HG02623 (cell line): ENCODE data around the gene SYTL4.

Experiments
- ATAC-seq: cut with Tn5 transposase; IDR thresholded peaks from one replicate; pipeline ENCODE4 v1.9.1; 2021; ENCODE audit warnings: moderate library complexity; ENCODE audit not compliant: unreplicated experiment

Gene SYTL4

DNA sequence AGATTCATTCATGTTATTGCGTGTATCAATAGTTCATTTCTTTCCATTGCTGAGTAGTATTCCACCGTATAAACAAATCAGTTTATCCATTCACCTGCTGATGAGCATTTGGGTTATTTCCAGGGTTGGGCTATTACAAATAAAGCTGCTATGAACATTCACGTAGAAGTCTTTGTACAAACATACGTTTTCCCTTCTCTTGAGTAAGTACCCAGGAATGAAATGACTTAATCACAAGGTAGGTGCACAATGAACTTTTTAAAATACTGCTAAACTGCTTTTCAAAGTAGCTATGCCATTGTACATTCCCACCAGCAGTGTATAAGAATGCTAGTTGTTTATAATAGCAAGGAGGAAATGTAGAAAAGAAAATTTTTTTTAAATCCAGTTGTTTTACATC is 35.9 kb downstream of the SYTL4 start:
- ATAC-seq: no peak

DNA sequence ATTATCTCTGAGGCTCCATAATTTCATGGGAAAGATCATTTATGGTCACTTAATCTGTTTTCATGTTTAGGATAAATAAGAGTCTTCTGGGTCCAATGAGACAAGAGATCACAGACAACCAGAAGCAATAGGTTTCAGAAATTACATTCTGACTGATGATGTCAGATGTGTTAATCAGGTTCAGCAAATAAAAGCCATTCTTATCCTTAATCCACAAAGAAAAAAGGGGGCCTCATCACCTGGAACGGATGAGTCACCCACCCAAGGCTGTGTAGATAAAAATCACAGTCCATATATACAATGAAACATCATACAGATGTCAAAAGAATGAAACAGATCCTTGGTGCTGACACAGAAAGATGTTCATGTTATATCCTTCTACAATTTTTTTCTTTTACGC is 36.6 kb downstream of the SYTL4 start:
- no peak for ATAC-seq

DNA sequence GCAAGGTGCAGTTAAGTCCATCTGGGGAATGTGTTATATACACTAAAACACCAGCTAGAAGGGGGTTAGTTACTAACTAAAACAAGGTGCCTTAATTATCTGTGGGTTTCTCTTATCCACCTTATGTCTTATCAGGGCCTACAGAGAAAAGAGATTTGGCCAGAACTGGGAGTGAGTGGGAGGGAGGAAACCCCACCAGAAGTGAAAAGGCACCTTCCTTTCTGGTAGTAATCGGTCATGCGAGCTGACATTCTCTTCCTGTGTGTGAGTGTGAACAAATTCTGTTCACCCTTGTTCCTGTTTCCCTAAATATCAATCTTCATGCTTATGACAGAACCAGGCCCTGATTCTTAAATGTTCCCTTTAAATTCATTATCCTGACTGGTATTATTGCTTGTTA is 44.4 kb downstream of the SYTL4 start:
- ATAC-seq: peak; percentile 82

DNA sequence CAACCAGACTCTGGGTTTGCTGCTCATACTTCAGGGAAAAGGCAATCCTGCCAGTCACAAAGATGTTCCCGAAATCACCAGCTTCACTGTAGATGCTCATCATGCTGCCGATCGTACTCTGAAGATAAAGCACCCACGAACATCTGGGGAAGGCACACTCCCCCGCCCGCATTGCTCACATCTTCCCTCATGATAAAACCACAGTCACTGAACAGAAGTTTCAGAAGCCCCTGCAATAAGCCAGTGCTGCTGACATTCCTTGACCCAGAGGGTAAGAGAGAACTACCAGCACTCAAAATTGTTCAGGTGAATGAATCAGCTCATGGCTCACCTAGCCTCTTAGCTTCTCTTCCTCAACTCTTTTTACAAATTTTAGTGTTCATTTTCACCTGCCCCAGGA is 44.8 kb downstream of the SYTL4 start:
- ATAC-seq: peak; percentile 41

DNA sequence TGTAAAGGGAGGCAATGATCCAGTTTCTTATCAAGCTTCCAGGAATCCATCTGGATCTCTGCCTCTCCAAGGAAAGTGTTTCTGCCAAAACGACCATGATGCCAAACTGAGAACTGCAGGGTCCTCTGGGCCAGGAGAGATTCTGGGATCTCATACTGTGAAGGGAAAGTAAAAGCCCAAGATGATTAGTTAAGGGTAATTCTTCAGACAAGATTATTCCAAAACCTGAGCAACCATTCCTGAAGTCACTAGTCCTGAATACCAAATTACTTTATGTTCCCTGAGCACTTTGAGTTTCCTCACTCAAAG is 46.0 kb downstream of the SYTL4 start:
- no peak for ATAC-seq

DNA sequence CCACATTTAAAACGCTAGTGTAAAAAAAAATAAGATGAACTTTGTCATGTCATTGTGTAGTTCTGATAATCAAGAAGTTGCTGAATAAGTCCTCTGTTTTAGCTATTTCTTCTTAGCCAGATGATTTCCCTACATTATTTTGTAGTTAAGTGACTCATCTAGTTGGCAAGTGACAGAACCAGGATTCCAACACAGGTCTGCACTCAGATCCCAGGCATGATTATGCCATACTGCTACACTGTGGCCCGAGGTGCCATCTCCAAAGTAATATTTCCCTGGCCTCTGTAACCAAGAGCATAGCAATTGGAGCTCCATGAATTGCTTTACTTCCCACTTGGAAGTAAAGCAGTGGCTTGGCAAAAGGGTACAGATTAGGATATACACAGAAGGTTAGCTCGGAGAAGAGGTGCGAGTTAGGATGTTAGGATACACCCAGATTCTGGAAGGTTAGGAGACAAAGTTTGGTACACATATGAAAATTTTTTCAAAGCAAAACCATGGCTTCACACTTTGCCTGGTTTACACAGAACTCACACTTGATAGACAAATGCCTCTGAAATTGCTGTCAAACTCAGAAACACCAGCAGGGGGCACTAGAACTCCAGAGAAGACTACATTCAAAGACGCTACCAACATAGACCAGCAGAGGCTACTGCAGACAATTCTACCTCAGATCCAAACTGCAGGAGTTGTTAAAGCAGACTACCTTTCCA is 46.5 kb downstream of the SYTL4 start:
- ATAC-seq: peak; percentile 55

DNA sequence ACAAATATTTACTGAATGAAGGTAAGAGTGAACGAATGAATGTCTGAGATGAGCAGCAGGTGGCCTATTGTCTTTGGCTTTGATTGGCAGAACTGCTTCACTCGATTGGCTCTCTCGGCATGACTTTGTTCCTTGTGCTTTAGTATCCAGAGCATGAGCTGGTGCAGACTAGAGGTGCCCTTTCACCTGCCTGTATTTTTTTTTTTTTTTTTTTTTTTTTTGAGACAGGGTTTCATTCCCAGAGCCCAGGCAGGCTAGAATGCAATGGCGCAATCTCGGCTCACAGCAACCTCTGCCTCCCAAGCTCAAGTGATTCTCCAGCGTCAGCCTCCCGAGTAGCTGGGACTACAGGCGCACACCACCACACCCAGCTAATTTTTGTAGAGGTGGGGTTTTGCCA is 49.0 kb downstream of the SYTL4 start:
- ATAC-seq: no peak

DNA sequence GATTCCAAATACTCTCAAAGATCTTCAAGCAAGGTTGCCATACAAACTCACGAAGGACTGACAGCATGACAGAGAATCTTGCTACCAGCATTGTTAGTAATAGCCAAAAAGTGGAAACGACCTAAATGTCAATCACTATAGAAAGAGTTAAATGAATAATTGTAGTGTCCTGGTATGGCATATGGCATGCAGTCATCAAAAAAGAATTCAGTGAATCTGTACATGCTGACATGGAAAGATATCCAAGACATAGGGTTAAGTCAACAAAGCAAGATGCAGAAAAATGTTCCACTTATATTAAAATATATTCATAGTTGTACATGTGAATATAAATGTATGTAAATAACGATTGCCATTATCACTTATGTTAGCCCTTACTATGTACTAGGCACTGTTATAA is 50.3 kb downstream of the SYTL4 start:
- ATAC-seq: no peak

DNA sequence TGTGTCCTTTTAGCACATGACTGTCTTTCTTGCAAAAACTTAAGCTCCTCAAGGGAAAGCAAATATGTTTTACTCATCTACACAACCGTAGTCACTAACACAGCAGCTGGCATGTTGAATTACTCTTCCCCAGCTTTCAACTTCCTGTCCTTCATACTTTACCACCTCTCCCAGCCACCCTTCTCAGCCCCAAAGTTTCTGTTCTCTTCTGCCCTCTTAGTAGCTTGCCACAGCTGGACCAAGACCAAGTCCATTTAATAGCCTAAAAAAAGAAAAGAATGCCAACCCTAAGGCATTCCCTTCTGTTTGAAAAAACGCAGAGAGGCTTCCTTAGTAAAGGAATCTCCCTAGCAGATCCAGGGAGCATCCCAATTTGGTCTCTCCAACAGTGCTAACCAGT is 51.2 kb downstream of the SYTL4 start:
- no peak for ATAC-seq

DNA sequence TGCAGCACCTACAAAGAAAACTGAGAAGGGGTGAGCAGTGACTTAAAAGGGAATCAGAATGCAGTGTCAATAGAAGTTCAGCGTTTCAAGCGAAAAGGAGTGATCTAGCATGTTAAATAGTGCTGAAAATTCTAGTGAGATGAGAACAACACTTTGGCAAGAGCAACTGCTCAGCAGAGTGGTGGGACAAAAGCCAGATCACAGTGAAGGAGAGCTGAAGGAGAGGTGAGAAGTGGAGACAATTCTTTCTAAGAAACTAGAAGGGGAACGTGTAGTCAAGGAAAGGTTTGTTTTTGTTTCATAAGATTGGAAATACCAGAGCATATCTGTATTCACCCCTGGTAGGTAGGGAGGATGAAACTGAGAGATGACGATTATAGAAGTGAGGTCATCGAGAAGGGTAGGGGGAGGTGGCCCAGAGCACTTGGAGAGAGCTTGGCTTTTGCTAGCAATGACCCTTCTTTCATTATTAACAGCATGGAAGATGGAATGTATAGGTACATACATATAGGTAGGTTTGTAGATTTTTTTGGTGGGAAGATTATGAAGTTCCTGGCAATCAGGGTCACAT is 54.2 kb downstream of the SYTL4 start:
- ATAC-seq: no peak

DNA sequence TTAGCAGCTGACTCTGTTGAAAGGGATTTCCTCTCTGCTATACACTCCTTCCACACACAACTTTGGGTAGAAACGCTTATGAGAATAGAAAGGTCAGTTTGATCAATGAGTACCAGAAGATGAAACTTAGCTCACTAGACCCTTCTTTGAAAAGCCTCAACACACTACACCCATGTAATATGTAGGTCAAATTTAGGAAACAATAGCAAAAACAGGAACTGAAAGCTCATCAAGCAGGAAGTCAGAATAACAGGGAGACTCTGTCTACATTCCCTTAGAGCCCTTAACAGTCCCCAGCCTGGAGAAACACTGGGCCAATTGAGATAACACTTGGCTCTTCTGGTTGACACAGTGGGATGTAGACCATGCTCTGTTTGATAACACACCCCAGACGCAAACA is 57.2 kb downstream of the SYTL4 start:
- peak; percentile 47 for ATAC-seq

DNA sequence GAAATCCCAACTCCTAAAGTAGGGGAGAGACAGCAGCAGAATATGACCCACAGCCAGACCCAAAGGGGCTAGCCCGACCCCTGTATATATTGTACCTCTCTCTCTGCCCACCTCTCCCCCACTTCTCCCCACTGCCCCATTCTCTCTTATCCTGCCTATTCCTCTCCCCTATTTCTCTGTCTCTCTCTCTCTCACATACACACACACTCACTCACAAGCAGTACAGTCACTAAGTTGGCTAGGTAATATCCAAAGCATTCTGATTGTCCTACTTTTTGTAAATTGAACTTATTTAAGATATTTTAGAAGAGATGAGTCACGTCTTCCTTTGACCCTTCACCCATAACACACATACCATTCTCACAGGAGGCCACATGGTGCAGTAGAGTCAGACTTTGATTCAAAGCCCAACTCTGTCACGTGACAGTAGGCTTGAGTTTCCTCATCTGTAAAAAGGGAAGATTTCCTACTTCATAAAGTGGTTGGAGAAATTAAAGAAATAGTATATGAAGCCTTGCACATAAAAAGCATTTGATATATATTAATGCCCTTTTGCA is 58.4 kb downstream of the SYTL4 start:
- ATAC-seq: no peak

DNA sequence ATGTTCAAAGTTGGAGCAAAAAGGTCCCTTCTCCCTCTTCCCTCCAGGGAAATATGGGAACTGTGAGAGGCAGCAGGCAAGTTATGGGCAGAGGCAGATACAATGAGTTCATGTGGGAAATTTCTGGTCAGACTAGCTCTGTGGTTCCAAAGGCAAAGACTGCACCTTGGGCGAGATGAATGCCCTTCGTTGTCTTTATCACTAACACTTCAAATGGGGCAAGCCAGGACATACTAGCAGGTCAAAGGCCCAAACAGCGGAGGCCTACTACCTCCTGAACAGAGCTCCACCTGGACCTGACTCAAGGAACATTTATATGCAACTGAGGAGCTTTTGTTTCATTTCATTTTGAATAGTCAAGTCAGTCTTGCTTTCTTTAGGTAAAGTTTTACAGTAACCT is 59.0 kb downstream of the SYTL4 start:
- ATAC-seq: no peak

DNA sequence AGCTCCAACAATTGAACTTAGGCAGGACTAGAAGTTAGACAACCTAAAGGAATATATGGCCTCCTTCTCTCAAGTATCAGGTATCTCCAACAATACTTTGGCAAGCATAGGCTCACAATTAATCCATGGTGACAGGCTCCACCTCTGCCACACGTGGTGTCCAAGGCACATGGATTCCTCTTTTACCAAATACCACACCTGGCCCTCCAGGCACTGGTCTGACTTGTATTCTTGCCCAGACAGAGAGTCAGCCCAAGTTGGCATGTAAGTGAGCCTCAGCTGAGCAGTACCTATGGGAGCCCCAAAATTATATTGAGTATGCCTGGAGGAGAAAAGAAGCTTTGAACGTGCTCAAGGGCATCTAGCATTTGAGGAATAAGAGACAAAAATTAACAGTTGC is 68.3 kb downstream of the SYTL4 start:
- no peak for ATAC-seq

DNA sequence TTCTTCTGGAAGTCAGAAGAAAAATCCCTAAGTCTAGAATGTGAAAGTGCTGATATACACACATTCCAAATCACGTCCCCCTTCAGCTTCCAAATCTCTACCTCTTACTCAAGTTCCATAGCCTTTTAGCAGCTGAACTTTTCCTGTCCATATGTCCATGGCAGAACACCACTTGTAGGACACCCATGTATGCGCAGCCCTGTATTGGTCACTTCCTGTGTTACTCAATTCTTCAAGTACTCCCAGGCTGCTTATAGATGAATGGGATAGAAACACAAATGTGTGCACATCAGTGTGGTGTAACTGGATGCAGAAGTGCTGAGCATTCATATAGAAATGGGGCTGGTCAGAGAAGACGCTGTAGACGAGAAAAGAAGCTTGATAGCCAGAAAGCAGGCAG is 69.1 kb downstream of the SYTL4 start:
- ATAC-seq: no peak

DNA sequence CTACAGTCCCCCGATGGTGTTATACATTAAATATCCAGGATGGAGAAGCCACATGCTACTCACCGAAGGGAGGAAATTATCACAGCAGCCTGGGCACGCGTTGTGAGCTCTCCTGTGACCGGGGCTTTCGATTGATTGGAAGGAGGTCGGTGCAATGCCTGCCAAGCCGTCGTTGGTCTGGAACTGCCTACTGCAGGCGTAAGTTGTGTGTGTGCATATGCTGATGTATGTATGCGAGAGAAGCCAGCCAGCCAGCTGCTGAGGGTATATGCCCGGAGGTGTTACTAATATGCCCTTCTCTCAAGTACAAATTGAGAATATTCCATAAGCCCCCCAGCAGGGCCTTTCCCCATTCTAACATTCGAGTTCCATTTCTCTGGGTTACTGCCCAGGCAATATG is 69.8 kb downstream of the SYTL4 start:
- ATAC-seq: no peak

DNA sequence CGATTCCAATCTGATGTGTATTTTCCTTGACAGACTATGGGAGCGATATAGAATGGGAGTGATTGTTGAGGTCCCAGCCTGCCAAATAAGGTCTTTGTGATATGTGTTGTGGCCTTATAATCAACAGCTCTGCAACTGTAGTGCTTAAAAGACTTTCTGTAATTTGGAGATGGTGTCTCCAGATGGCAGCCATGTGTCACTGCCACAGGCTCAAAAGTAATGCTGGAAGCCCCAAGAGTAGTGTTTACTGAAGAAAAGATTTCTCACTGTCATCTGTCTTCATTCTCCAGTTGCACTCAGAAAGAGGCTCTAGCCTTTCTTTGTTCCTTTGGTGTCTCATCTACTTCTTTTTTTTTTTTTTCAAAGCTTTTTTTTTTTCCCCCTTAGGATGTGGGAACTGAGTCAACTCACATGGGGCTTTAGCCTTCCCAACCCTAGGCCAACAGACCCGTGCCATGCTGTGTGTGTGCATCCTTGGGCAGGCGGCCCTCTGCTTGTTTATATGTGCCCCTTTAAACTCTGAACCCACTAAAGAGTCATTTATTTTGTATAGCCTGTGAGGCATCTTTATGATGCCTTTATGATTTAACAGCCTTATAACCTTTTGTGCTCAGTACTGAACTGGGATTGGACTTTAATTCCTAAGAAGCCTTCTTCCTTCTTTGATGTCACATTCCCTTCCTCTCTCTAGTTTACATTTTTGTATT is 72.3 kb downstream of the SYTL4 start:
- no peak for ATAC-seq

DNA sequence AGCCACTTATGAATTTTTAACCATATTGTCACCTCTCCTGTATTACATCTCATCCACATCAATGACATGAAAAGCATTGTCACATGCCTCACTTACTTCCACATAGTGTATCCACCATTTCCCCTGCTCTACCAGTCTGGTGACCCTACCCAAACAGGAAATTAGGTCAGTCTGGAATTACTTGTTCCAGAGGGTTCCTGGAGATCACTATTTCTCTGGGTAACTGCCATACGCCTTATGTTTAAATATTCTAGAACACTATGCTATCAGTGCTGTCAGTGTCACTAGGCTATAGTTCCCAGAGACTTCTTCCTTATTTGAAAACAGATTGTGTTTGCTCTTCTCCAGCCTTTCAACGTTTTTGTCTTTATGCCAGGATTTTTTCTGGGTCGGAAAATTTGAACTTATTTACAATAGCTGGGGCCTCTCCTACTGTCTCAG is 73.0 kb downstream of the SYTL4 start:
- no peak for ATAC-seq

DNA sequence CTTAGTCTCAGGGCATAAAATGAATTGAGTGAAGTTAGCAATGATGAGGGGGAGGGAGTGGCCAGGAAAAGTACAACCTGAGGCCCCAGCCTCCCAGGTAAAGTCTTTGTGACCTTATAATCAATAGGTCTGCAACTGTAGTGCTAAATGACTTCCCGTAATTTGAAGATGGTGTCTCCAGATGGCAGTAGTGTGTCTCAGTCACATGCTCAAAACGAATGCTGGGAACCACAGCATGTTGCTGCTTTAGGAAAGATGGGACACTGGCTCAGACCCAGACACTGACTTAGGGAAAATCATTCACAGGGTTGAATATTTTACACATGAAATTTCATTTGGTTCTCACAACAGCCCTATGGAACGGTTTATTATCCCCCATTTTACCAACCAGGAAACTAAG is 77.7 kb downstream of the SYTL4 start:
- ATAC-seq: no peak

DNA sequence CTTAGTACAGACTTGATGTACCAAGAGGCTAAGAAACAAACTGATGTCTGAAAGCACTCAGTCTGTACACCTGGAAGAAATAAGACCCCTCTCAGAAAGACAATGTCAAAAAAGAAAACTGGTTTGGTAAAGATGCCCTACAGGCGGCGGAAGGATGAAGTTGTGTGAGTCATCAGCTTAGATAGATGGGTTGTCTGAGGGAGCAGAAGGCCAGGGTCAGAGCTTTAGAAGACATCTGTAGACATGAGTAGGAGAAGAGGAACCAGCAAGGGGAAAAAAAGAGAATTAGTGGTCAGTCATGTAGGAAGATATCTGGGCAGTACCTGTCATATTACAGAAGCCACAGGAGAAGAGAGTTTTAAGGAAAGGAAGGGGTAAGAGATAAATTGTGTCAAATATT is 79.7 kb downstream of the SYTL4 start:
- no peak for ATAC-seq

DNA sequence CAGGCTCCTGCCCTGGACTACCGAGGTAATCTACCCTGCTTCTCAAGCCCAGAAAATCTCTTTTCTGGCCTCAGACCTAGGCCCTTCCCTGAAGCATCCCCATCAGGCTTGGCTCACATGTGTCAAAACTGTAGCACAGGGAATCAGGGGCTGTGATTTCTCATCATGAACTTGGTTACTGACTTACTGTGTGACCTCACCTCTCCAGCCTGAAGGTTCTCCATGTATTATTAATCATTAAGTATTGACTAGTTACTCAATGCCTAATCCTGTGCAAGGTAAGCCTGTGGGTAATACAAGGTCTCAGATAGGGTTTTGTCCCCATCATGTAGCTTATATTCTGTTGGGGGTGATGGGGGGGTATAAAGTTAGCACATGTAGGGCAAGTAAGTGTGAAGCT is 81.1 kb downstream of the SYTL4 start:
- no peak for ATAC-seq
